GM19043 (cell line): ENCODE results near the gene VPREB3.

Experiments used
- ATAC-seq: cut with Tn5 transposase; IDR thresholded peaks from one replicate; pipeline ENCODE4 v1.9.1; 2021; ENCODE audit warnings: low read depth; ENCODE audit not compliant: unreplicated experiment

VPREB3 gene

GRCh38 chr22:23754220-23754919 lies at the start of gene VPREB3:
Gene VPREB3, minus strand, starts transcription at chr22:23754425. Its CDS starts 62 bp downstream, at chr22:23754363.
- ATAC-seq: no peak

- ATAC-seq: no peak
Observed at GRCh38 chr22:23803001-23803819, 49.0 kb upstream of the VPREB3 start.

- ATAC-seq: no peak
Observed at GRCh38 chr22:23801886-23802377, 47.7 kb upstream of the VPREB3 start.

GRCh38 chr22:23801238-23801821 lies 47.1 kb upstream of the VPREB3 start:
- no peak for ATAC-seq

GRCh38 chr22:23800297-23801237 lies 46.3 kb upstream of the VPREB3 start:
- ATAC-seq: peak; percentile 44

- ATAC-seq: no peak
Observed at GRCh38 chr22:23796461-23796860, 42.2 kb upstream of the VPREB3 start.

GRCh38 chr22:23793326-23793725 lies 39.1 kb upstream of the VPREB3 start:
- ATAC-seq: no peak

GRCh38 chr22:23791738-23792645 lies 37.8 kb upstream of the VPREB3 start:
- ATAC-seq: no peak

- ATAC-seq: no peak
Observed at GRCh38 chr22:23790819-23791737, 36.9 kb upstream of the VPREB3 start.

- ATAC-seq: no peak
Observed at GRCh38 chr22:23789638-23790037, 35.4 kb upstream of the VPREB3 start.

- no peak for ATAC-seq
Observed at GRCh38 chr22:23789121-23789520, 34.9 kb upstream of the VPREB3 start.

GRCh38 chr22:23787910-23788309 lies 33.7 kb upstream of the VPREB3 start:
- no peak for ATAC-seq

- ATAC-seq: no peak
Observed at GRCh38 chr22:23787600-23787896, 33.3 kb upstream of the VPREB3 start.

- ATAC-seq: no peak
Observed at GRCh38 chr22:23786752-23787599, 32.8 kb upstream of the VPREB3 start, which contains the start of gene SMARCB1. Gene SMARCB1, plus strand, starts transcription at chr22:23786966. Its CDS starts 204 bp downstream, at chr22:23787170.

GRCh38 chr22:23786261-23786710 lies 32.1 kb upstream of the VPREB3 start:
- ATAC-seq: no peak

- no peak for ATAC-seq
Observed at GRCh38 chr22:23784215-23784732, 30.0 kb upstream of the VPREB3 start.
